Astrocyte (in vitro differentiated cells and primary cell): Measurements from ENCODE around the gene PCDHA1. TPM values are rescaled to one million over a fixed set of nuclear protein-coding genes. Genes with fewer than 3 reads are reported as not detected.
A peak's percentile ranks its signal among the peaks of the same experiment; 100 is the strongest.

ENCODE experiments used
- DNase-seq: peaks from one replicate; pipeline ENCODE4 v3.0.0-alpha.2; 2010; ENCODE audit warnings: low read depth
- FAIRE-seq: peaks from 2 replicates; lab custom pipeline; 2011; peaks lifted over from hg19 to GRCh38; lab: Jason Lieb, UNC
- H2AFZ ChIP-seq: 2 replicates; pipeline ENCODE4 v1.6.0; 2012; ENCODE audit warnings: low read depth, low read length, inconsistent platforms
- H3K27ac ChIP-seq: 2 replicates; pipeline ENCODE4 v1.5.1; 2011; ENCODE audit warnings: low read depth, low read length, inconsistent platforms
- H3K27me3 ChIP-seq: 2 replicates; pipeline ENCODE4 v1.6.0; 2011; ENCODE audit warnings: low read length, inconsistent platforms; ENCODE audit not compliant: insufficient read depth
- H3K36me3 ChIP-seq: 2 replicates; pipeline ENCODE4 v1.5.1; 2011; ENCODE audit warnings: low read length, inconsistent platforms; ENCODE audit not compliant: insufficient read depth
- H3K4me1 ChIP-seq: 2 replicates; pipeline ENCODE4 v1.5.1; 2011; ENCODE audit warnings: low read length, inconsistent platforms; ENCODE audit not compliant: insufficient read depth
- H3K4me2 ChIP-seq: 2 replicates; pipeline ENCODE4 v1.6.0; 2012; ENCODE audit warnings: low read length, inconsistent platforms
- H3K4me3 ChIP-seq: 2 replicates; pipeline ENCODE4 v1.5.1; 2011; ENCODE audit warnings: low read depth, mild to moderate bottlenecking, low read length, inconsistent platforms; ENCODE audit not compliant: insufficient read depth
- H3K79me2 ChIP-seq: 2 replicates; pipeline ENCODE4 v1.6.0; 2012; ENCODE audit warnings: mild to moderate bottlenecking, low read length, inconsistent platforms; ENCODE audit not compliant: insufficient read depth
- H3K9ac ChIP-seq: 2 replicates; pipeline ENCODE4 v1.6.0; 2012; ENCODE audit warnings: mild to moderate bottlenecking, low read length, inconsistent platforms
- H3K9me3 ChIP-seq: 2 replicates; pipeline ENCODE4 v1.5.1; 2012; ENCODE audit warnings: low read depth, mild to moderate bottlenecking, low read length, inconsistent platforms; ENCODE audit not compliant: insufficient read depth
- H4K20me1 ChIP-seq: 2 replicates; pipeline ENCODE4 v1.6.0; 2012; ENCODE audit warnings: low read length, inconsistent platforms; ENCODE audit not compliant: insufficient read depth
- H3K27ac Mint-ChIP-seq: one replicate; pipeline ENCODE4 v1.8.0; 2021; ENCODE audit warnings: mild to moderate bottlenecking, mixed read lengths; ENCODE audit not compliant: unreplicated experiment
- H3K27me3 Mint-ChIP-seq: one replicate; pipeline ENCODE4 v1.8.0; 2021; ENCODE audit warnings: low read depth, mixed read lengths; ENCODE audit not compliant: unreplicated experiment
- H3K36me3 Mint-ChIP-seq: one replicate; pipeline ENCODE4 v1.8.0; 2021; ENCODE audit warnings: low read depth, mixed read lengths; ENCODE audit not compliant: unreplicated experiment
- H3K4me1 Mint-ChIP-seq: one replicate; pipeline ENCODE4 v1.8.0; 2021; ENCODE audit warnings: low read depth, mixed read lengths; ENCODE audit not compliant: unreplicated experiment
- H3K4me3 Mint-ChIP-seq: one replicate; pipeline ENCODE4 v1.8.0; 2021; ENCODE audit warnings: mild to moderate bottlenecking, moderate library complexity, mixed read lengths; ENCODE audit not compliant: unreplicated experiment
- H3K9me3 Mint-ChIP-seq: one replicate; pipeline ENCODE4 v1.8.0; 2021; ENCODE audit warnings: mild to moderate bottlenecking, mixed read lengths; ENCODE audit not compliant: unreplicated experiment
- EZH2 ChIP-seq: IDR thresholded peaks from 2 replicates; pipeline ENCODE4 v1.6.1; 2012; ENCODE audit warnings: mild to moderate bottlenecking, low read length, inconsistent platforms; ENCODE audit not compliant: insufficient read depth
- total RNA-seq: library from RNA; stranded (reverse); gene quantifications from 2 replicates; pipeline ENCODE4 v1.2.1, GENCODE V29; 2021
- TF ChIP-seq, protein P1 (sequence below): IDR thresholded peaks from 2 replicates; pipeline ENCODE4 v1.5.1; 2011; ENCODE audit warnings: low read depth, mild to moderate bottlenecking, inconsistent platforms, low read length, moderate library complexity; ENCODE audit not compliant: insufficient read depth

PCDHA1 gene
- total RNA-seq, 1 donor from 2014 or later, result not detected

DNA sequence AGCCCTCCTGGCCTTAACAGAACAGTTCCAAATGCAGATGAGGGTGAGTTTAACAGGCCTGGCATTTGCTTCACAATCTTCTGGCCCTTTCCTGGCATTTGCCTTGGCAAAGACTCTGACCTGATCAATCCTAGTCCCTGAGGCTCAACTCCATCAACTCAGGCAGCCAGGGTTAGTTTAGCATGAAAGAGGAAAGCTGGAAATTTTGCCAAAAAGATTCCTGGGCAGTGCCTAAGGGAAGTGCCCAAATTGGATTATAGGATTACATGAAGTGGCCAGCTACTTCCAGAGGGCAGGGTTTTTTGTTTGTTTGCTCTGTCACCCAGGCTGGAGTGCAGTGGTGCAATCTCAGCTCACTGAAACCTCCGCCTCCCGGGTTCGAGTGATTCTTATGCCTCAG lies 217.1 kb downstream of the PCDHA1 start:
- H3K27me3 Mint-ChIP-seq, result no peaks in the 10 kb centered on the region
- H3K36me3 ChIP-seq, result no peaks in the 10 kb centered on the region
- no peak overlapping the region for H3K27ac ChIP-seq
- TF ChIP-seq, protein P1, sequence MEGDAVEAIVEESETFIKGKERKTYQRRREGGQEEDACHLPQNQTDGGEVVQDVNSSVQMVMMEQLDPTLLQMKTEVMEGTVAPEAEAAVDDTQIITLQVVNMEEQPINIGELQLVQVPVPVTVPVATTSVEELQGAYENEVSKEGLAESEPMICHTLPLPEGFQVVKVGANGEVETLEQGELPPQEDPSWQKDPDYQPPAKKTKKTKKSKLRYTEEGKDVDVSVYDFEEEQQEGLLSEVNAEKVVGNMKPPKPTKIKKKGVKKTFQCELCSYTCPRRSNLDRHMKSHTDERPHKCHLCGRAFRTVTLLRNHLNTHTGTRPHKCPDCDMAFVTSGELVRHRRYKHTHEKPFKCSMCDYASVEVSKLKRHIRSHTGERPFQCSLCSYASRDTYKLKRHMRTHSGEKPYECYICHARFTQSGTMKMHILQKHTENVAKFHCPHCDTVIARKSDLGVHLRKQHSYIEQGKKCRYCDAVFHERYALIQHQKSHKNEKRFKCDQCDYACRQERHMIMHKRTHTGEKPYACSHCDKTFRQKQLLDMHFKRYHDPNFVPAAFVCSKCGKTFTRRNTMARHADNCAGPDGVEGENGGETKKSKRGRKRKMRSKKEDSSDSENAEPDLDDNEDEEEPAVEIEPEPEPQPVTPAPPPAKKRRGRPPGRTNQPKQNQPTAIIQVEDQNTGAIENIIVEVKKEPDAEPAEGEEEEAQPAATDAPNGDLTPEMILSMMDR, result no peak
- no peak for TF ChIP-seq EZH2
- H3K4me1 Mint-ChIP-seq, result peaks cover 14% of the 10 kb centered on the region
- no peak overlapping the region for H2AFZ ChIP-seq
- H3K36me3 Mint-ChIP-seq, result peaks cover 3% of the 10 kb centered on the region
- H3K9me3 ChIP-seq, result no peaks in the 10 kb centered on the region
- H3K79me2 ChIP-seq, result no peaks in the 10 kb centered on the region
- no peak overlapping the region for H3K9ac ChIP-seq
- H3K9me3 Mint-ChIP-seq, result peaks cover 2% of the 10 kb centered on the region
- H3K4me1 ChIP-seq, result no peaks in the 10 kb centered on the region
- no peak overlapping the region for H3K4me3 Mint-ChIP-seq
- FAIRE-seq (no peak), DNase-seq (no peak)
- no peak overlapping the region for H3K4me3 ChIP-seq
- no peaks in the 10 kb centered on the region for H3K27me3 ChIP-seq
- no peak overlapping the region for H3K27ac Mint-ChIP-seq
- H3K4me2 ChIP-seq, result no peak overlapping the region
- no peaks in the 10 kb centered on the region for H4K20me1 ChIP-seq

DNA sequence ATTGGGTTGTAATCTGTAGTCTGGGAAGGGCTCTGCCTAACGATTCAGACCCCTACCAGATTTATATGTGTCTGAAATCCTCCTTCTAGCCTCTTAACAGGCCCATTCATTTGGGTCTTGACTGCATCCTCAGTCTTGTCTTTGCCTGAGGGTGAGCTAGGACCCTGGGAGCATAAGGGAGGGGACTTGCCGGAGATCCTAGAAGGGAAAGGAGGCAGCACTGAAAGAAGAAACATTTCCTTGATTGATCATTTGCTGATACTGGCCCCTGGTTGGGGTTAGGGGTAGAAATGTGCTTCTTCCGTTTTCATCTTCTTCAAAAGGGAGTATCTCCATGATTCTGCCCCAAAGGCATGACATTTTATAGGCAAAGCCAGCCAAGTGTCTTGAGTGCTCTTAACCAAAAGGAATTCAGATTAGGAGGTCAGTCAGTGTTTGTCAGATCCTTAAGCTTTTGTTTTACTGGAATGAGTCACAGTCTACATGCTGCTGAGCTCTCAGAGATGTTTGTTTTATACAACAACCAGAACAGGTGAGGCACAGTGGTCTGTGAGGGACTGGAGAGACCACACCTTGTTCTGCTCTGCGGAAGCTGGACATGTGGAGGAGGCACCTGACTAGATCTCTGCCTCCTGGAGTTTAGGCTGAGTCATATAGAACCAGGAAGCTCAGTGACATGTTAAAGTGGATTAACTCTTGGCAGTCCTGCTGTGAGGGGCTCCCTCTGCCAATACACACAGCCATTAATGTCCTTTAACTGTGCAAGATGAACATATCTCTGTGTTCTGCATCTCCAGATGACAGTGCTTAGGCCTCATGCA lies 218.1 kb downstream of the PCDHA1 start:
- Histone ChIP-seq H3K4me2 (no peak overlapping the region), H3K4me3 (no peak overlapping the region), H3K79me2 (no peaks in the 10 kb centered on the region), H3K9ac (no peak overlapping the region), H3K27ac (no peak overlapping the region), H3K4me1 (no peaks in the 10 kb centered on the region), H3K27me3 (no peaks in the 10 kb centered on the region), H3K36me3 (no peaks in the 10 kb centered on the region), H4K20me1 (no peaks in the 10 kb centered on the region), H3K9me3 (no peaks in the 10 kb centered on the region), H2AFZ (no peak overlapping the region)
- H3K27ac Mint-ChIP-seq, result peak overlapping the region; percentile 26
- no peak overlapping the region for H3K4me3 Mint-ChIP-seq
- peaks cover 3% of the 10 kb centered on the region for H3K36me3 Mint-ChIP-seq
- TF ChIP-seq, protein P1, result no peak
- TF ChIP-seq EZH2, result no peak
- H3K27me3 Mint-ChIP-seq, result no peaks in the 10 kb centered on the region
- FAIRE-seq (no peak), DNase-seq (no peak)
- peaks cover 2% of the 10 kb centered on the region for H3K9me3 Mint-ChIP-seq
- H3K4me1 Mint-ChIP-seq, result peaks cover 14% of the 10 kb centered on the region

DNA sequence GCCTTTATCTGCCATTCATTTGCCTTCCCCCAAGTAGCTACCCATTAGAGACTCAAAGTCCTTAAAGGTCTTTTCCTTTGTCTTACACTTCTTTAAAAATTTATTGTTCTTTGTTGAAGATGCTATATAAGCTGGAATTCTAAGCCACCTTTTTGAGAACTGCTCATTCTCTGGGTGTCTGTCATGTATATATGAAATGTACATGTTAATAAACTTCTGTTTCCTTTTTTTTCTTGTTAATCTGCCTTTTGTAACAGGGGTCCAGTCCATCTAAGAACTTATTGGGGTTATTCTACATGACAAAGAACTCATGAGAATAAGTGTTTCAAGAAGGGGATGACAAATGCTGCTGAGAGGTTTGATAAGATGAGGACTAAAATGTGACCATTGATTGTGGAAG lies 221.9 kb downstream of the PCDHA1 start:
- Mint-ChIP-seq H3K9me3 (peaks cover 2% of the 10 kb centered on the region), H3K4me3 (no peak overlapping the region), H3K27me3 (no peaks in the 10 kb centered on the region), H3K4me1 (peaks cover 7% of the 10 kb centered on the region), H3K27ac (no peak overlapping the region), H3K36me3 (peaks cover 7% of the 10 kb centered on the region)
- no peak overlapping the region for H3K4me2 ChIP-seq
- no peaks in the 10 kb centered on the region for H3K79me2 ChIP-seq
- H3K9me3 ChIP-seq, result no peaks in the 10 kb centered on the region
- H3K4me1 ChIP-seq, result no peaks in the 10 kb centered on the region
- H3K9ac ChIP-seq, result no peak overlapping the region
- H3K4me3 ChIP-seq, result no peak overlapping the region
- no peak for TF ChIP-seq EZH2
- TF ChIP-seq, protein P1, result no peak
- no peaks in the 10 kb centered on the region for H3K36me3 ChIP-seq
- no peaks in the 10 kb centered on the region for H3K27me3 ChIP-seq
- no peak overlapping the region for H3K27ac ChIP-seq
- FAIRE-seq, result no peak
- H2AFZ ChIP-seq, result no peak overlapping the region
- DNase-seq, result no peak
- no peaks in the 10 kb centered on the region for H4K20me1 ChIP-seq
